ENCODE results near the gene MRFAP1L1.

- TF ChIP-seq JUN (IDR thresholded peaks at IDR 0.05; ENCODE audit: borderline replicate concordance, low read depth, low read length) (no peak), JUN (CRISPR knock-in tag; IDR thresholded peaks at IDR 0.05; ENCODE audit: borderline replicate concordance) (no peak), CTCF (IDR thresholded peaks at IDR 0.05 in 2 of 3, conservative IDR thresholded peaks at IDR 0.05 in 1 of 3; ENCODE audit: insufficient read depth in 2 of 3, low read depth in 1 of 3, low read length in 3 of 3) (no peak), ZNF79 (CRISPR knock-in tag; IDR thresholded peaks at IDR 0.05; ENCODE audit: low read depth) (no peak), ZNF407 (IDR thresholded peaks at IDR 0.05; ENCODE audit: low read depth) (no peak), HDAC3 (IDR thresholded peaks at IDR 0.05; ENCODE audit: borderline replicate concordance, partially characterized antibody) (no peak), BRCA1 (IDR thresholded peaks at IDR 0.05) (no peak), BRCA1 (CRISPR knock-in tag; IDR thresholded peaks at IDR 0.05) (no peak)
Observed at GRCh38 chr4:6749340-6750171, 39.9 kb upstream of the MRFAP1L1 start.
